HEK293 (cell line): Measurements from ENCODE around the gene ITIH3.

Experiments
- ZBTB21 ChIP-seq: fragments of 450-650 bp; formaldehyde crosslinking; IDR thresholded peaks from 2 replicates; pipeline ENCODE4 v1.5.1; 2017; ENCODE audit warnings: missing biosample characterization, missing genetic modification characterization
- ZNF645 ChIP-seq: fragments of 450-650 bp; formaldehyde crosslinking; IDR thresholded peaks from 2 replicates; pipeline ENCODE4; 2016; ENCODE audit warnings: missing biosample characterization, missing genetic modification characterization
- TF ChIP-seq, protein P1 (sequence below): fragments of 450-650 bp; formaldehyde crosslinking; IDR thresholded peaks from 2 replicates; pipeline ENCODE4 v1.5.1; 2016; ENCODE audit warnings: missing biosample characterization, missing genetic modification characterization

DNA sequence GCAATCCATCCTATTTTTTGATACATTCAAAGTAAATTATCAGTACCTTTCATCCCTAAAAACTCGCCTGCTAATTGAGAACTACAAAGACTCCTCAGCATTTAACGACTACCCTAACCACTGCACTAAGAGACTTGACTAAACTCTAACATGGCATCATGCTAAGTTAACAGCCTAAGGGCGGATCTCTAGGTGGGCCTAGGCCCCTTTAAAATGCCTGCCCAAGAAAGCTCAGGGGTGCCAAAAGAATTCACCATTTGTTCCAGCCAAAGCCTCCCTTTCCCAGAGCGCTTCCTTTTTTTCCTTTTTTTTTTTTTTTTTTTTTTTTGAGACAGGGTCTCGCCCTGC lies 23.3 kb upstream of the ITIH3 start:
- TF ChIP-seq ZNF645 (tag by site-specific recombination) = no peak
- TF ChIP-seq, protein P1, sequence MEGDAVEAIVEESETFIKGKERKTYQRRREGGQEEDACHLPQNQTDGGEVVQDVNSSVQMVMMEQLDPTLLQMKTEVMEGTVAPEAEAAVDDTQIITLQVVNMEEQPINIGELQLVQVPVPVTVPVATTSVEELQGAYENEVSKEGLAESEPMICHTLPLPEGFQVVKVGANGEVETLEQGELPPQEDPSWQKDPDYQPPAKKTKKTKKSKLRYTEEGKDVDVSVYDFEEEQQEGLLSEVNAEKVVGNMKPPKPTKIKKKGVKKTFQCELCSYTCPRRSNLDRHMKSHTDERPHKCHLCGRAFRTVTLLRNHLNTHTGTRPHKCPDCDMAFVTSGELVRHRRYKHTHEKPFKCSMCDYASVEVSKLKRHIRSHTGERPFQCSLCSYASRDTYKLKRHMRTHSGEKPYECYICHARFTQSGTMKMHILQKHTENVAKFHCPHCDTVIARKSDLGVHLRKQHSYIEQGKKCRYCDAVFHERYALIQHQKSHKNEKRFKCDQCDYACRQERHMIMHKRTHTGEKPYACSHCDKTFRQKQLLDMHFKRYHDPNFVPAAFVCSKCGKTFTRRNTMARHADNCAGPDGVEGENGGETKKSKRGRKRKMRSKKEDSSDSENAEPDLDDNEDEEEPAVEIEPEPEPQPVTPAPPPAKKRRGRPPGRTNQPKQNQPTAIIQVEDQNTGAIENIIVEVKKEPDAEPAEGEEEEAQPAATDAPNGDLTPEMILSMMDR (tag by site-specific recombination) = no peak
- TF ChIP-seq ZBTB21 (tag by site-specific recombination) = no peak
